HUES48 (cell line): ENCODE measurements around the gene DPF3.
A peak's percentile ranks its signal among the peaks of the same experiment; 100 is the strongest.

Experiments
- H3K27ac ChIP-seq: one replicate; pipeline ENCODE4 v1.7.0; 2013; ENCODE audit warnings: low read depth, low read length, inconsistent platforms
- H3K27me3 ChIP-seq: 2 replicates; pipeline ENCODE4 v1.6.1; 2013; ENCODE audit warnings: mild to moderate bottlenecking, low read length; ENCODE audit not compliant: control insufficient read depth, insufficient read depth
- H3K36me3 ChIP-seq: 2 replicates; pipeline ENCODE4 v1.6.1; 2013; ENCODE audit warnings: low read length; ENCODE audit not compliant: control insufficient read depth, insufficient read depth
- H3K4me1 ChIP-seq: 2 replicates; pipeline ENCODE4 v1.6.1; 2013; ENCODE audit warnings: mild to moderate bottlenecking, low read length; ENCODE audit not compliant: control insufficient read depth, insufficient read depth
- H3K4me3 ChIP-seq: 2 replicates; pipeline ENCODE4 v1.5.1; 2013; ENCODE audit warnings: mild to moderate bottlenecking, low read depth, low read length
- H3K9ac ChIP-seq: 2 replicates; pipeline ENCODE4 v1.6.1; 2013; ENCODE audit warnings: mild to moderate bottlenecking, low read depth, low read length, moderate library complexity
- H3K9me3 ChIP-seq: 2 replicates; pipeline ENCODE4 v1.6.1; 2013; ENCODE audit warnings: low read length; ENCODE audit not compliant: control insufficient read depth, insufficient read depth

Gene DPF3

DNA sequence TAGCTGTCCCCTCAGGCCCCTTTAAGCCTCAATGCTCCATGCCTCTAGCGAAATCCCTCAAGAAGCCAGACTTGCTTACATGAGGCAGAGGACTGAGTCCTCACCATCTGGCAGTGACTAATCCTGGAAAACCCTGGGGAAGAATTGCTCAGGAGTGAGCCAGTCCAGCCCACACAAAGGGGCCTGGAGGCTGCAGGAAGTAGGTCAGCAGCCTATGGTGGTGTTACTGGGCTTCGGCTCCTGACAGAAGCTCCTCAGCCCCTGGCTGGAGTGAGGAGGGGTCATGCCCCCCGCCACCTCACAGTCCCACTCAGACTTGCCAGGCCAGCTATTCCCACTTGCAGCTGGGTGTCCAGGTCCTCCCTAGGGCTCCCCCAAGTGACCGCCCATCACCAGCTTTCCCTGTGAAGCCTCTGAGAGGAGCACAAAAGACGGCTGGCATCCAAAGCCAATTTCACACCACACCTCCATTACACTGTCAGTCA lies 250.5 kb downstream of the DPF3 start:
- Histone ChIP-seq H3K4me3 (no peak overlapping the region), H3K4me1 (no peaks in the 10 kb centered on the region), H3K36me3 (no peaks in the 10 kb centered on the region), H3K9ac (no peak overlapping the region), H3K9me3 (0 out of 2 replicates have a peak, but pooled peaks cover 5% of the 10 kb centered on the region), H3K27ac (peak overlapping the region; percentile 14), H3K27me3 (no peaks in the 10 kb centered on the region)

DNA sequence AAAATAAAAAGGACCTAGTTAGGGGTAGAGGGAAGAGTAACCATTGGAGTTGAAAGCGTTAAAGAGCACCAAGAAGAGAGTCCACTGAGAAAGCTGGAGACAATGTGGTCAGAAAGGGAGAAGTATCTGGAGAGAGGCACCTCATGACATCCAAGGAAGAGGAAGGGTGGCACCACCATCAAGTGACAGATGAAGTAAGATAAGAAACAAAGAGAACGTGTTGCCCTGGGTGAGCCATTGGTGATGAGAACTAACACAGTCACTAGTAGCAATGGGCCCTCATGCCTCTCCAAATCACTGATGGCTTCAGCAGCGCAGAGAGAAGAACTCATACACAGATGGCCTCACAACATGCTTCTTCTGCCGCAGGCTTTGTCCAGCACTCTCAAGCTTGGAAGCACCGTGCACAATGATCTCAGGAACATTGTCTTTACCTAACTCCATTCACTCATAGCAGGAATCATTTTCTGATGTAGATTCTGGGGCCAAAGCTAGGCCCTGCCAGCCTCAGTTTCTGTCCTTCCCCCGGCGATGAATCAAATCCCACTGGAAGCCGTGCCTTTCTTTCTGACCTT lies 252.9 kb downstream of the DPF3 start:
- no peak overlapping the region for H3K9ac ChIP-seq
- H3K27ac ChIP-seq = no peak overlapping the region
- H3K4me1 ChIP-seq = no peaks in the 10 kb centered on the region
- 0 out of 2 replicates have a peak, but pooled peaks cover 5% of the 10 kb centered on the region for H3K9me3 ChIP-seq
- H3K36me3 ChIP-seq = no peaks in the 10 kb centered on the region
- no peaks in the 10 kb centered on the region for H3K27me3 ChIP-seq
- no peak overlapping the region for H3K4me3 ChIP-seq

DNA sequence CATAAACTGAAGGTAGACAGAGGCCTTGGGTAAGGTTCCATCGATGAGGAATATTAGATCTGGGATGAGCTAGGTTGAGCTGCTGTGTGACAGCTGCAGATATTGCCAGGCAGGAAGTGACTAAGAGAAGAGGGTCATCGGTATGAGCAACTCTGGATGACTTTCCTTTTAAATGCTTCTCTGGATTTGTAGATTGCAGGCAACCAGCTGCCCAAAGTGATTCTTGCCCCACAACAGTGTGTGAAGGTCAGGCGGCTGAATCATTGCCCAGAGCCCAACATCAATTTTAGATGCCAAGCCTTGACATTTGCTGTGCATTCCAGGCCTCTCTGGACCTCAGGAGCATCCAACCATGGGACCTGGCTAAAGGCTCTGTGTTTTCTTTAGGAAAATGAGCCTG lies 255.9 kb downstream of the DPF3 start:
- Histone ChIP-seq H3K9me3 (0 out of 2 replicates have a peak, but pooled peaks cover 5% of the 10 kb centered on the region), H3K4me3 (no peak overlapping the region), H3K36me3 (no peaks in the 10 kb centered on the region), H3K4me1 (no peaks in the 10 kb centered on the region), H3K27me3 (no peaks in the 10 kb centered on the region), H3K9ac (no peak overlapping the region), H3K27ac (no peak overlapping the region)

DNA sequence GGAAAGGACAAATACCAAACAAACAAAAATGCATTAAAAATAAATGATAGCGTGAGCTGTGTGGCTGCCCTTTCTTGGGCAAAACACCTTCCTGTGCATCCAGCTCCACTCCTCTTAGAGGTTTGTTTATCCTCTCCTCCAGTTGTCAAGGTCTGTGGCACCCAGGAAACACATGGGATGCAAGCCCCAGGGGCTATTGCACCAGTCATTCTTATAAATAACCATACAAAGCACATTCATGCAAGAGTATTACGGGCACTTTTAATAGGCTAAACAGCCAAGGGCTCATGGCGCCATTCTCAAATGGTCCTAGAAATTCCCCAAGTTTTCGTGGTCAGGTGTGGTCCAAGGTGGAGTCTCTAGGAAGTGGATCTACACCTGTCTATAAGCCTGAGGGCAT lies 257.0 kb downstream of the DPF3 start:
- H3K4me3 ChIP-seq = no peak overlapping the region
- no peak overlapping the region for H3K27ac ChIP-seq
- no peaks in the 10 kb centered on the region for H3K36me3 ChIP-seq
- H3K27me3 ChIP-seq = no peaks in the 10 kb centered on the region
- H3K9ac ChIP-seq = no peak overlapping the region
- H3K9me3 ChIP-seq = 0 out of 2 replicates have a peak, but pooled peaks cover 5% of the 10 kb centered on the region
- H3K4me1 ChIP-seq = no peaks in the 10 kb centered on the region

DNA sequence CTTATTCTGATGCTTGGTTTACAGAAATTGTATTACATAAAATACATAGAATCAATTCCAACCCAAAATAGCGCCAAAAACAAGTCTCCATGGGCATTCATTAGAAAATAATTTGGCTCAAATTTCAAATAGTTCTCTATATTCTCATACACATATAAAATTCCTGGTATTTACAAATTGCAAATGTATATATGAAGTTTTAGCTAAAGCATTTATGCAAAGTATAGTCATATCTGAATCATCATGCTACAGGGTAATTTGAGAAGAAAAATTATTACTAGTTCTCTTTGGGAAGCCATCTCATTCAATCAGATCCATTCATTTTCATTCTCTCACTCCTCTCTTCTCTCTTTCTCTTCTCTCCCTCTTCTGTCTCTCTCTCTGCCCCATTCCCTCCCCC lies 257.8 kb downstream of the DPF3 start:
- Histone ChIP-seq H3K9ac (no peak overlapping the region), H3K27ac (no peak overlapping the region)

DNA sequence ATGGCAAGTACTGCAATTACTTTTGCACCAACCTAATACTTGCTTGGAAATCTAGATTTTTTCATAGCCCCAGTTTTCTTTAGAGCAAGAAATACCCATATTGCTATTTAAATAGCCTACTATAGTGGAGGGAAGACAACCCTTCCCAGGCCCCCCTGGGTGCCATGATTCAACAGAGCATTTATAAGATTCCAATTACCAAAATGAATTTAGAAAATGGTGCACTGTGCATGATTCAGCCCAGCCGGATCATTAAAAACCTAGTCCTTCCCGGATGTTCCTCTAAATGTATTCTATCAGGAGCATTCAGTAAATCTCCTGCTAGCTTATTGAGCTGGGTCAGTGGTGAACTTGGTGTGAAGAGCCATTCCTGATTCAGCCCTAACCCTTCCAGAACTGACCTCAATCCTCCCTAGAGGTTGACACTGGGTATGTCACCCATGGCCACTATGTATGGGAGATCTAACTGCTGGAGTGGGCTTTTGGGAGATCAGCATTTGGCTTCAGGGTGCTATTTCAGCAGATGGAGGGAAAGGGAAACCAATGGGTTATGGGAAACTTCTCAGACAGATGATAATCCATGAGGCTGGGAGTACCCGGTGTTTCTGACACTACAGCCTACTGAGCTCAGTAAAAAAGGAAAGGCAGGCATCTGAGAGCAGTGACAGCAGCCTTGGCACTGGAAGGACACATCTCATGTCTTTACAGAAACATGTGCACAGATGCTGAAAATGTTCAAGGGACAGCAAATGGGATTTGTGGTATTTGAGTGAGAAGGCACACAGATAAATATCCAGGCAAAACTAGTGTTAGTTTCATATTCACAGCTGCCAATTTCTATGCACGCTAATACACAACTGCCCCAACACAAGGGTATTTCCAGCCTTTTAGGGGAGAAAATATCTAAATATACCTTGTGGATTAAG lies 258.9 kb downstream of the DPF3 start:
- Histone ChIP-seq H3K27me3 (no peaks in the 10 kb centered on the region), H3K4me3 (no peak overlapping the region), H3K4me1 (no peaks in the 10 kb centered on the region), H3K9ac (no peak overlapping the region), H3K36me3 (no peaks in the 10 kb centered on the region), H3K9me3 (0 out of 2 replicates have a peak, but pooled peaks cover 5% of the 10 kb centered on the region), H3K27ac (no peak overlapping the region)

More for the DNA sequence above, 257.8 kb downstream of the DPF3 start:
- Histone ChIP-seq H3K4me3 (no peak overlapping the region), H3K9me3 (0 out of 2 replicates have a peak, but pooled peaks cover 5% of the 10 kb centered on the region), H3K27me3 (no peaks in the 10 kb centered on the region), H3K36me3 (no peaks in the 10 kb centered on the region), H3K4me1 (no peaks in the 10 kb centered on the region)

DNA sequence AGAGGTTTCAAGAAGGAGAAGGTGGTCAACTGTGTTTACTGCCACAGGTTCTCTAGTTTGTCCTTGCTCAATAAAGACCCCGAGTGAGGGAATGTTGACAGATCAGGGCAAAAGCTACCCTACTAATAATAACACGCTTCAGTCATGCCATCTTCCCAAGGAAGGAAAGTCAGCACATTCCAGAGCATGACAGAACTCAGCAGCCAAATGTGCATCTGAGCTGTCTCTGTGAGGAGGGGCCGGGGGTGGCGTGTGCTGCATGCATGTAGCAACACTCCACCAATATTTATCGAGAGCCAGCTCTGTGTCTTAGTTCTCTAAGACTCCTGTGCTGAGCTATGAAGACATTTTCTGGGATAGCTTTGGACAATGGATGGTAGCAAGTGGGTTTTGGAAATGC lies 260.4 kb downstream of the DPF3 start:
- no peak overlapping the region for H3K27ac ChIP-seq
- no peaks in the 10 kb centered on the region for H3K27me3 ChIP-seq
- no peaks in the 10 kb centered on the region for H3K36me3 ChIP-seq
- H3K4me3 ChIP-seq = no peak overlapping the region
- no peaks in the 10 kb centered on the region for H3K4me1 ChIP-seq
- H3K9me3 ChIP-seq = no peaks in the 10 kb centered on the region
- no peak overlapping the region for H3K9ac ChIP-seq

DNA sequence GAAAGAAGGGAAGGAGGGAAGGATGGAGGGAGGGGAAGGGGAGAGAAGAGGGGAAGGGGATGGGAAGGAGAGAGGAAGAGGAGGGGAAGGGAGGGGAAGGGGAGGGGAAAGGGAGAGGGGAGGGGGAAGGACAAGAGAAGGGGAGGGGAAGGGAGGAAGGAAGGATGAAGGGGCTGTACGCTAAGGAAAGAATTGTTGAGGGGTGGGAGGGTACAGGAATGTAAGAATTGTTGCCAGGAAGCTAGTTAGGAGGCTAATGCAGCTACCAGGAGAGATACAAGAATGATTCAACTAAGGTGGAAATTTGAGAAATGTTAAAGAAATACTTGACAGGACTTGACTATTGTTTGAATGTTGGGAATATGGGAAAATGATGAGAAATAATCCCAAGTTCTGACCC lies 261.2 kb downstream of the DPF3 start:
- H3K27ac ChIP-seq = no peak overlapping the region
- H3K4me1 ChIP-seq = no peaks in the 10 kb centered on the region
- H3K4me3 ChIP-seq = no peak overlapping the region
- no peaks in the 10 kb centered on the region for H3K9me3 ChIP-seq
- no peaks in the 10 kb centered on the region for H3K27me3 ChIP-seq
- no peaks in the 10 kb centered on the region for H3K36me3 ChIP-seq
- H3K9ac ChIP-seq = no peak overlapping the region

DNA sequence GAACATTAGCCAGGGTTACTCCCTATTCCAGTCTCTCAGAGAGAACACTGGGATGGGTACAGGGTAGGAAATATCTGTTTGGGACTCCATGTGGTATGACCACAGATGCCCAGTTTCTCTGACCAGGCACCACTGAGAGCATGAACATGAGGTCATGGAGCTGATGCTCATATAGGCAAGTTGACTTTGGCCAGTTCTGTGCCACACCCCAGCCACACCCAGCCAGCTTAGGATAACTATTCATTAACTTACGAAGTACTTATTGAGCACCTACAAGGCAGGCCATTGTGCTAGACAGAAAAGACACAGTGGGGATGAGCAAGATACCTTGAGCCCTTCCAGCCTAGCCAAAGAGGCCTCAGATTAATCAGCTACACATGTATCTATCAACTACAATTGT lies 262.5 kb downstream of the DPF3 start:
- 0 out of 2 replicates have a peak, but pooled peaks cover 4% of the 10 kb centered on the region for H3K9me3 ChIP-seq
- H3K27me3 ChIP-seq = no peaks in the 10 kb centered on the region
- no peak overlapping the region for H3K4me3 ChIP-seq
- no peak overlapping the region for H3K9ac ChIP-seq
- H3K36me3 ChIP-seq = no peaks in the 10 kb centered on the region
- H3K4me1 ChIP-seq = no peaks in the 10 kb centered on the region
- no peak overlapping the region for H3K27ac ChIP-seq

DNA sequence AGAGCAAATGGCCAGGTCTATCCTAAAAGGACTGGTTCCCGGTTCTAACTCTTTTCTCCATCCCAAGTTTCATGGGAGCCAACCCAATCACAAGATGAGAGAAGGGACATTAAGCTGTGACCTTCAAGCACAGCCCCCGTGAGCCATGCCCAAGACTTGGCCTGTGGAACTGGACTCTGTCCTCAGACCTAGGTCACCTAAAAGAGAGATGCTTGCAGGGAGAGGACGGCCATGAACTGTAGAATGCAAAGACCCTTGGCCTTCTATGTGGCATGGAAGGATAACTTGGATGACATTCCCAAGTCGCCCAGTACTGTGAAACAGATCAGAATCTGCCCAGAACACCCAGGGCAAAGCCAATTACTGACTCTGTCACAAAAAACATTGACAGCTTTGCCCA lies 263.5 kb downstream of the DPF3 start:
- H3K9me3 ChIP-seq = 0 out of 2 replicates have a peak, but pooled peaks cover 4% of the 10 kb centered on the region
- no peak overlapping the region for H3K9ac ChIP-seq
- H3K27ac ChIP-seq = no peak overlapping the region
- H3K27me3 ChIP-seq = no peaks in the 10 kb centered on the region
- H3K36me3 ChIP-seq = no peaks in the 10 kb centered on the region
- no peak overlapping the region for H3K4me3 ChIP-seq
- no peaks in the 10 kb centered on the region for H3K4me1 ChIP-seq

DNA sequence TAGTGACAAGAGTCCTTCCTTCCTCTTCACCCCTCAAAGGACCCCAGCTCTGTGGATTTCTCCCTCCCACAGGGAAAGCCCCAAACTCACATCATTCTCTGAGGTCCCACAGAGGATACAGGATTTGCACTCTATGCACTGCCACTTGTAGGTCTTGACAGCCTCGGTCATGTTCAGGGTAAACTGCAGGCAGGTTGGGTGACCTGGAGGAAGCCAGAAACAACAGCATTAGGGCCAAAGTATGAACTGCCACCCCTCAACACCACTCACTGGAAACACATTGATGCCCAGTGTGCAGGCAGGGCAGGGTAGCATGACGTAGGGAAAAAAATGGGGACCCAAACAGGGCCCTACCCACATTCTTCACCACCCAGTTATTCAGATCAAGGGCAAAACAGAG lies 264.4 kb downstream of the DPF3 start:
- no peak overlapping the region for H3K4me3 ChIP-seq
- no peaks in the 10 kb centered on the region for H3K36me3 ChIP-seq
- H3K4me1 ChIP-seq = no peaks in the 10 kb centered on the region
- 0 out of 2 replicates have a peak, but pooled peaks cover 4% of the 10 kb centered on the region for H3K9me3 ChIP-seq
- no peaks in the 10 kb centered on the region for H3K27me3 ChIP-seq
- H3K9ac ChIP-seq = no peak overlapping the region
- H3K27ac ChIP-seq = no peak overlapping the region
